Ishikawa (cell line): ENCODE data around the gene CHCHD5.

Source experiments
- CEBPB ChIP-seq: IDR thresholded peaks from 2 replicates; pipeline ENCODE4 v1.6.1; 2012
- CREB1 ChIP-seq: IDR thresholded peaks from 2 replicates; pipeline ENCODE4 v1.6.1; 2012; ENCODE audit warnings: low read depth
- EGR1 ChIP-seq: IDR thresholded peaks from 2 replicates; pipeline ENCODE4 v1.6.1; 2012
- EP300 ChIP-seq: IDR thresholded peaks from 2 replicates; pipeline ENCODE4 v1.6.1; 2012; ENCODE audit warnings: borderline replicate concordance
- FOXM1 ChIP-seq: IDR thresholded peaks from 2 replicates; pipeline ENCODE4 v1.6.1; 2012; ENCODE audit warnings: low read depth, borderline replicate concordance
- MAX ChIP-seq: IDR thresholded peaks from 2 replicates; pipeline ENCODE4 v1.6.1; 2012
- NFIC ChIP-seq: IDR thresholded peaks from 2 replicates; pipeline ENCODE4 v1.6.1; 2012
- RAD21 ChIP-seq: IDR thresholded peaks from 2 replicates; pipeline ENCODE4 v1.6.1; 2012; ENCODE audit warnings: low read depth
- REST ChIP-seq: IDR thresholded peaks from 2 replicates; pipeline ENCODE4 v1.6.1; 2012; ENCODE audit warnings: low read depth, mild to moderate bottlenecking
- TAF1 ChIP-seq: IDR thresholded peaks from 2 replicates; pipeline ENCODE4 v1.6.1; 2012; ENCODE audit warnings: low read depth, mild to moderate bottlenecking
- TCF12 ChIP-seq: IDR thresholded peaks from 2 replicates; pipeline ENCODE4 v1.6.1; 2012; ENCODE audit warnings: low read depth
- TEAD4 ChIP-seq: IDR thresholded peaks from 2 replicates; pipeline ENCODE4 v1.6.1; 2012
- USF1 ChIP-seq: IDR thresholded peaks from 2 replicates; pipeline ENCODE4 v1.6.1; 2012
- YY1 ChIP-seq: IDR thresholded peaks from 2 replicates; pipeline ENCODE4 v1.6.1; 2012; ENCODE audit warnings: low read depth
- ZBTB7A ChIP-seq: IDR thresholded peaks from 2 replicates; pipeline ENCODE4 v1.6.1; 2012; ENCODE audit warnings: low read depth

Gene CHCHD5

GRCh38 chr2:112636605-112637288 lies 52.3 kb downstream of the CHCHD5 start:
- TF ChIP-seq CEBPB, result no peak
- no peak for TF ChIP-seq USF1
- TF ChIP-seq TEAD4, result no peak
- TF ChIP-seq NFIC, result no peak
- TF ChIP-seq MAX, result no peak
- TF ChIP-seq CREB1, result no peak
- no peak for TF ChIP-seq TAF1
- TF ChIP-seq ZBTB7A, result no peak
- no peak for TF ChIP-seq RAD21
- TF ChIP-seq YY1, result no peak
- no peak for TF ChIP-seq EP300
- no peak for TF ChIP-seq REST
- no peak for TF ChIP-seq FOXM1
- TF ChIP-seq EGR1, result no peak
- TF ChIP-seq TCF12, result no peak

- no peak for TF ChIP-seq TAF1
- TF ChIP-seq FOXM1, result no peak
- no peak for TF ChIP-seq EGR1
- no peak for TF ChIP-seq MAX
- TF ChIP-seq TEAD4, result no peak
- no peak for TF ChIP-seq REST
- TF ChIP-seq NFIC, result no peak
- no peak for TF ChIP-seq TCF12
- TF ChIP-seq EP300, result no peak
- no peak for TF ChIP-seq YY1
- no peak for TF ChIP-seq CEBPB
- no peak for TF ChIP-seq RAD21
- no peak for TF ChIP-seq ZBTB7A
- no peak for TF ChIP-seq CREB1
Measured at GRCh38 chr2:112637289-112637660, 52.9 kb downstream of the CHCHD5 start.
